OCI-LY3 (cell line): ENCODE results near the gene ITPA.
A peak's percentile ranks its signal among the peaks of the same experiment; 100 is the strongest.

Source experiments
- H2AFZ ChIP-seq: fragments of 200-600, 300-600 bp; shearing (Covaris generic); 2 replicates; pipeline ENCODE4 v1.6.0; 2014; ENCODE audit warnings: antibody characterized with exemption, low read depth, low read length
- H3K27ac ChIP-seq: fragments of 200-600, 300-600 bp; sonication (generic); 2 replicates; pipeline ENCODE4 v1.5.1; 2014; ENCODE audit warnings: mild to moderate bottlenecking, low read length, moderate library complexity, mixed read lengths
- H3K27me3 ChIP-seq: fragments of 200-600, 300-600 bp; sonication (generic); 2 replicates; pipeline ENCODE4 v1.6.1; 2014; ENCODE audit warnings: low read depth, low read length, mixed read lengths
- H3K36me3 ChIP-seq: fragments of 200-600, 300-600 bp; sonication (generic); replicated peaks from 2 replicates; pipeline ENCODE3; 2014; ENCODE audit warnings: low read depth, low read length, mixed read lengths
- H3K4me1 ChIP-seq: fragments of 300-600, 200-600 bp; sonication (generic); 2 replicates; pipeline ENCODE4 v1.6.1; 2014; ENCODE audit warnings: low read length, mixed read lengths
- H3K4me2 ChIP-seq: fragments of 200-600, 300-600 bp; sonication (generic); 2 replicates; pipeline ENCODE4 v1.6.1; 2014; ENCODE audit warnings: low read length, mixed read lengths
- H3K4me3 ChIP-seq: fragments of 300-600, 200-600 bp; sonication (generic); 2 replicates; pipeline ENCODE4 v1.5.1; 2014; ENCODE audit warnings: antibody characterized with exemption, mild to moderate bottlenecking, low read length, moderate library complexity
- H3K79me2 ChIP-seq: fragments of 300-600, 200-600 bp; shearing (Covaris generic); 2 replicates; pipeline ENCODE4 v1.6.1; 2014; ENCODE audit warnings: mild to moderate bottlenecking, low read length, mixed read lengths
- H3K9ac ChIP-seq: fragments of 300-600, 200-600 bp; shearing (Covaris generic); 2 replicates; pipeline ENCODE4 v1.6.0; 2014; ENCODE audit warnings: mild to moderate bottlenecking, low read length, moderate library complexity
- H3K9me3 ChIP-seq: fragments of 200-600, 300-600 bp; shearing (Covaris generic); 2 replicates; pipeline ENCODE4 v1.6.1; 2014; ENCODE audit warnings: low read length, mixed read lengths; ENCODE audit not compliant: insufficient read depth
- H4K20me1 ChIP-seq: fragments of 200-600, 300-600 bp; sonication (generic); 2 replicates; pipeline ENCODE4 v1.6.1; 2016; ENCODE audit warnings: low read length, mixed read lengths; ENCODE audit not compliant: insufficient read depth
- CTCF ChIP-seq: fragments of 200-600, 300-600 bp; sonication (generic); IDR thresholded peaks from 2 replicates; pipeline ENCODE4 v1.5.1; 2014; ENCODE audit warnings: antibody characterized with exemption, low read length, low read depth
- EZH2phosphoT487 ChIP-seq: fragments of 200-600 bp; shearing (Covaris generic); IDR thresholded peaks from 2 replicates; pipeline ENCODE4 v1.6.1; 2018; ENCODE audit warnings: antibody characterized with exemption, mixed run types, low read depth

ITPA gene

GRCh38 chr20:3218307-3218988, 9.2 kb downstream of the ITPA start:
- Histone ChIP-seq H4K20me1 (0 out of 2 replicates have a peak, but pooled peaks cover 4% of the 10 kb centered on the region), H3K4me3 (no peak overlapping the region), H3K27me3 (no peaks in the 10 kb centered on the region), H2AFZ (no peak overlapping the region), H3K9ac (no peak overlapping the region), H3K79me2 (peaks cover 3% of the 10 kb centered on the region; the same call in 1 of the 2 replicates), H3K27ac (no peak overlapping the region), H3K36me3 (peaks cover 38% of the 10 kb centered on the region), H3K9me3 (no peaks in the 10 kb centered on the region), H3K4me1 (peaks cover 4% of the 10 kb centered on the region; the same call in 1 of the 2 replicates), H3K4me2 (peak overlapping the region; percentile 28)
- no peak for TF ChIP-seq EZH2phosphoT487
- TF ChIP-seq CTCF: peak; percentile 96

GRCh38 chr20:3221398-3222226, 12.3 kb downstream of the ITPA start:
- no peaks in the 10 kb centered on the region for H3K79me2 ChIP-seq
- H3K27ac ChIP-seq: no peak overlapping the region
- no peaks in the 10 kb centered on the region for H3K27me3 ChIP-seq
- H4K20me1 ChIP-seq: peaks cover 10% of the 10 kb centered on the region; the same call in 1 of the 2 replicates
- H3K4me1 ChIP-seq: peaks cover 4% of the 10 kb centered on the region; the same call in 1 of the 2 replicates
- peaks cover 31% of the 10 kb centered on the region for H3K36me3 ChIP-seq
- no peak overlapping the region for H3K9ac ChIP-seq
- TF ChIP-seq CTCF: no peak
- H2AFZ ChIP-seq: no peak overlapping the region
- H3K4me2 ChIP-seq: no peak overlapping the region
- H3K9me3 ChIP-seq: no peaks in the 10 kb centered on the region
- no peak overlapping the region for H3K4me3 ChIP-seq

- no peak overlapping the region for H3K4me2 ChIP-seq
- H3K79me2 ChIP-seq: no peaks in the 10 kb centered on the region
- H3K36me3 ChIP-seq: peaks cover 28% of the 10 kb centered on the region
- no peaks in the 10 kb centered on the region for H3K9me3 ChIP-seq
- TF ChIP-seq EZH2phosphoT487 (no peak), CTCF (no peak)
- H3K27ac ChIP-seq: no peak overlapping the region
- no peak overlapping the region for H3K9ac ChIP-seq
- H3K27me3 ChIP-seq: no peaks in the 10 kb centered on the region
- peaks cover 10% of the 10 kb centered on the region; the same call in 1 of the 2 replicates for H4K20me1 ChIP-seq
- peaks cover 4% of the 10 kb centered on the region; the same call in 1 of the 2 replicates for H3K4me1 ChIP-seq
- H2AFZ ChIP-seq: no peak overlapping the region
- H3K4me3 ChIP-seq: no peak overlapping the region
Observed at GRCh38 chr20:3222635-3223600, 13.6 kb downstream of the ITPA start.
